ENCODE data around the gene C2CD4C. TPM values are rescaled to one million over a fixed set of nuclear protein-coding genes. Genes with fewer than 3 reads are reported as not detected.

The C2CD4C gene
- total RNA-seq, 4 donors from 2014 or later, result 0.19 to 9.6 (median 1.8) TPM

- no peak for DNase-seq (ENCODE audit: low spot score)
- no peak for ATAC-seq (ENCODE audit: low FRiP score)
- TF ChIP-seq CTCF (IDR thresholded peaks at IDR 0.05), result no peak
These were observed 34.1 kb upstream of the C2CD4C start for GRCh38 chr19:443005-443404.

- no peak for DNase-seq (ENCODE audit: low spot score)
- no peak for TF ChIP-seq CTCF (IDR thresholded peaks at IDR 0.05)
- ATAC-seq (ENCODE audit: low FRiP score), result no peak
These were observed 33.1 kb upstream of the C2CD4C start for GRCh38 chr19:442085-442484.

GRCh38 chr19:441213-441836 is 32.4 kb upstream of the C2CD4C start:
- TF ChIP-seq CTCF (IDR thresholded peaks at IDR 0.05), result no peak
- ATAC-seq (ENCODE audit: low FRiP score) (no peak), DNase-seq (ENCODE audit: low spot score) (no peak)

- no peak for TF ChIP-seq CTCF (IDR thresholded peaks at IDR 0.05)
- DNase-seq (ENCODE audit: low spot score) (no peak), ATAC-seq (ENCODE audit: low FRiP score) (no peak)
These were observed 31.7 kb upstream of the C2CD4C start for GRCh38 chr19:440391-441212.

- ATAC-seq (ENCODE audit: low FRiP score), result no peak
- no peak for DNase-seq (ENCODE audit: low spot score)
- TF ChIP-seq CTCF (IDR thresholded peaks at IDR 0.05), result no peak
These were observed 30.4 kb upstream of the C2CD4C start for GRCh38 chr19:439167-439900.

GRCh38 chr19:438416-438958 is 29.5 kb upstream of the C2CD4C start:
- no peak for TF ChIP-seq CTCF (IDR thresholded peaks at IDR 0.05)
- DNase-seq (ENCODE audit: low spot score) (no peak), ATAC-seq (ENCODE audit: low FRiP score) (no peak)
